ENCODE data around the gene BTBD17.

GRCh38 chr17:74344658-74345057, 17.0 kb downstream of the BTBD17 start:
- TF ChIP-seq POLR2A (IDR thresholded peaks at IDR 0.05; ENCODE audit: extremely low read depth, insufficient read length) (no peak), CTCF (IDR thresholded peaks at IDR 0.05; ENCODE audit: low read depth, low read length) (no peak), MAX (IDR thresholded peaks at IDR 0.05; ENCODE audit: low read depth, low read length) (no peak), MYC (IDR thresholded peaks at IDR 0.05; ENCODE audit: low read depth, low read length) (no peak)

All from NB4 (cell line).